Retinal pigment epithelial cell (primary cell): ENCODE results near the gene TMEM82.
"Not testable (repeated sequence)": the region's sequence is repeated elsewhere in the genome, so short reads cannot be mapped to it uniquely, and the experiment has no call there.

ENCODE experiments used
- DNase-seq: peaks from one replicate; pipeline ENCODE4 v3.0.0-alpha.2; 2010; ENCODE audit warnings: low read depth
- H3K4me3 ChIP-seq: 2 replicates; pipeline ENCODE4 v1.5.1; 2011; ENCODE audit warnings: mild to moderate bottlenecking, low read length, control low read depth, moderate library complexity
- CTCF ChIP-seq: conservative IDR thresholded peaks from 2 replicates; pipeline ENCODE4 v1.5.1; 2011; ENCODE audit warnings: low read depth, low read length, control low read depth, inconsistent platforms

The TMEM82 gene

GRCh38 chr1:15742339-15742801 is at the start of gene TMEM82:
TMEM82 (plus strand) TSS chr1:15742499; CDS start chr1:15742560, 61 bp downstream.
- DNase-seq = no peak
- no peak for TF ChIP-seq CTCF

DNA sequence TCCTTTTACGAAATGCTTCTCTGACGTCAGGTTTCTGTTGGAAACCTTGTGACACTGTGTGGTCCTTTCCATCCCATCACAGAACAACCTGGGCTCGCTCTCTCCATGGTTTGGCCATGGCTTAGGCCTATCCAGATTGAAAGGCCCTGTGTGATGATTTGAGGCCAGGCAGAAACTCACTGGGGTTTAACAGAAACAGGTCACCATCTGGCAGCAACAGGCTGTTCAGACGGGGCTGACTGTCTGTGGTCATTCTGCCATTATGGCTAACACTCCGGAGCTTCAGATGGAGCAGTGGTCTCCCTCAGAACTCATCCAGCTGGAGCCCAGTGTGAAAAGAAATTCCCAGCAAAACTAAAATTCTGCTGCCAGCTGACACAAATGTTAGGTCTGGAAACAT is 48.9 kb upstream of the TMEM82 start:
- TF ChIP-seq CTCF = no peak
- H3K4me3 ChIP-seq = no peak overlapping the region
- no peak for DNase-seq

More at GRCh38 chr1:15742339-15742801, at the start of gene TMEM82:
- H3K4me3 ChIP-seq = no peak within 1 kb of the TSS

GRCh38 chr1:15696956-15697521 is 45.3 kb upstream of the TMEM82 start:
- H3K4me3 ChIP-seq = no peak overlapping the region
- no peak for TF ChIP-seq CTCF
- no peak for DNase-seq

DNA sequence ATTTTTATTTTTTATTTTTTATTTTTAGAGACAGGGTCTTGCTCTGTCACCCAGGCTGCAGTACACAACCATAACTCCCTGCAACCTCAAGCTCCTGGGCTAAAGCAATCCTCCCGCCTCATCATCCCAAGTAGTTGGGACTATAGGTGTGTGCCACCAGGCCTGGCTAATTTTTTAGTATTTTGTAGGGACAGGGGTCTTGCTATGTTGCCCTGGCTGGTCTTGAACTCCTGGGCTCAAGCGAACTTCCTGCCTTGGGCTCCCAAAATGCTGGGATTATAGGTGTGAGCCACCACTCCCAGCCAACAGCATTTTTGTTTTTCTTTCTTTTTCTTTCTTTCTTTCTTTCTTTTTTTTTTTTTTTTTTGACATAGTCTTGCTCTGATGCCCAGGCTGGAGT is 44.1 kb upstream of the TMEM82 start:
- TF ChIP-seq CTCF = no peak
- no peak for DNase-seq
- H3K4me3 ChIP-seq = no peak overlapping the region

DNA sequence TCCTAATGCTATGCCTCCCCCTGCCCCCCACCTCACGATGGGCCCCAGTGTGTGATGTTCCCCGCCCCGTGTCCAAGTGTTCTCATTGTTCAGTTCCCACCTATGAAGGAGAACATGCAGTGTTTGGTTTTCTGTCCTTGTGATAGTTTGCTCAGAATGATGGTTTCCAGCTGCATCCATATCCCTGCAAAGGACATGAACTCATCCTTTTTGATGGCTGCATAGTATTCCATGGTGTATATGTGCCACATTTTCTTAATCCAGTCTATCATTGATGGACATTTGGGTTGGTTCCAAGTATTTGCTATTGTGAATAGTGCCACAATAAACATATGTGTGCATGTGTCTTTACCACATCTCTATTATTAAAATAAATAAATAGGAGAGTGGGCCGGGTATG is 43.0 kb upstream of the TMEM82 start:
- not testable (repeated sequence) for DNase-seq, H3K4me3 ChIP-seq

GRCh38 chr1:15700508-15700907 is 41.8 kb upstream of the TMEM82 start:
- H3K4me3 ChIP-seq = no peak overlapping the region
- DNase-seq = no peak
- TF ChIP-seq CTCF = no peak

GRCh38 chr1:15701784-15702183 is 40.5 kb upstream of the TMEM82 start:
- no peak for TF ChIP-seq CTCF
- H3K4me3 ChIP-seq = no peak overlapping the region
- DNase-seq = no peak
